DND-41 (cell line): ENCODE data around the gene SNX22.

ENCODE experiments used
- ATAC-seq: fragments of 200-7000 bp; cut with Tn5 transposase; 3 replicates; pipeline ENCODE4 v1.9.1; 2021; ENCODE audit warnings: low read depth; ENCODE audit not compliant: insufficient read depth
- DNase-seq: peaks from one replicate; pipeline ENCODE4 v3.0.0-alpha.2; 2020
- H2AFZ ChIP-seq: 2 replicates; pipeline ENCODE4 v1.6.0; 2012; ENCODE audit warnings: low read depth, low read length
- H3K27ac ChIP-seq: 2 replicates; pipeline ENCODE4 v1.5.1; 2012; ENCODE audit warnings: low read length, inconsistent platforms
- H3K27me3 ChIP-seq: fragments of 200-600 bp; sonication (generic); 2 replicates; pipeline ENCODE4 v1.6.0; 2012; ENCODE audit warnings: low read length, mild to moderate bottlenecking, inconsistent platforms; ENCODE audit not compliant: insufficient read depth, poor library complexity
- H3K36me3 ChIP-seq: 2 replicates; pipeline ENCODE4 v1.5.1; 2012; ENCODE audit warnings: low read length, inconsistent platforms; ENCODE audit not compliant: insufficient read depth
- H3K4me1 ChIP-seq: 2 replicates; pipeline ENCODE4 v1.5.1; 2012; ENCODE audit warnings: mild to moderate bottlenecking, low read length; ENCODE audit not compliant: insufficient read depth
- H3K4me2 ChIP-seq: 2 replicates; pipeline ENCODE4 v1.6.0; 2012; ENCODE audit warnings: mild to moderate bottlenecking, moderate library complexity, low read length, inconsistent platforms; ENCODE audit not compliant: insufficient read depth
- H3K4me3 ChIP-seq, 2 experiments: fragments of 200-600 bp in 1 of 2; shearing (Covaris generic) in 1 of 2; 2 replicates each; pipeline ENCODE4 v1.5.1; 2012 to 2016; ENCODE audit warnings: inconsistent platforms in 2 of 2, low read length in 2 of 2, mild to moderate bottlenecking in 2 of 2, low read depth in 1 of 2, moderate library complexity in 1 of 2
- H3K79me2 ChIP-seq: 2 replicates; pipeline ENCODE4 v1.6.0; 2012; ENCODE audit warnings: low read length, inconsistent platforms; ENCODE audit not compliant: insufficient read depth
- H3K9ac ChIP-seq: 2 replicates; pipeline ENCODE4 v1.6.0; 2012; ENCODE audit warnings: low read depth, mild to moderate bottlenecking, inconsistent platforms, low read length, moderate library complexity
- H3K9me3 ChIP-seq: 2 replicates; pipeline ENCODE4 v1.5.1; 2012; ENCODE audit warnings: low read length, moderate library complexity, mild to moderate bottlenecking, inconsistent platforms; ENCODE audit not compliant: insufficient read depth, severe bottlenecking
- H4K20me1 ChIP-seq: 2 replicates; pipeline ENCODE4 v1.6.0; 2012; ENCODE audit warnings: low read length; ENCODE audit not compliant: insufficient read depth
- EZH2 ChIP-seq: IDR thresholded peaks from 3 replicates; pipeline ENCODE4 v1.6.1; 2012; ENCODE audit warnings: borderline replicate concordance, low read depth, mild to moderate bottlenecking, moderate library complexity, low read length, inconsistent platforms; ENCODE audit not compliant: severe bottlenecking
- TF ChIP-seq, protein P1 (sequence below): IDR thresholded peaks from 2 replicates; pipeline ENCODE4 v1.5.1; 2012; ENCODE audit warnings: borderline replicate concordance, low read length, moderate library complexity, mild to moderate bottlenecking; ENCODE audit not compliant: poor library complexity, severe bottlenecking; ENCODE audit errors: extremely low read depth

Gene SNX22

DNA sequence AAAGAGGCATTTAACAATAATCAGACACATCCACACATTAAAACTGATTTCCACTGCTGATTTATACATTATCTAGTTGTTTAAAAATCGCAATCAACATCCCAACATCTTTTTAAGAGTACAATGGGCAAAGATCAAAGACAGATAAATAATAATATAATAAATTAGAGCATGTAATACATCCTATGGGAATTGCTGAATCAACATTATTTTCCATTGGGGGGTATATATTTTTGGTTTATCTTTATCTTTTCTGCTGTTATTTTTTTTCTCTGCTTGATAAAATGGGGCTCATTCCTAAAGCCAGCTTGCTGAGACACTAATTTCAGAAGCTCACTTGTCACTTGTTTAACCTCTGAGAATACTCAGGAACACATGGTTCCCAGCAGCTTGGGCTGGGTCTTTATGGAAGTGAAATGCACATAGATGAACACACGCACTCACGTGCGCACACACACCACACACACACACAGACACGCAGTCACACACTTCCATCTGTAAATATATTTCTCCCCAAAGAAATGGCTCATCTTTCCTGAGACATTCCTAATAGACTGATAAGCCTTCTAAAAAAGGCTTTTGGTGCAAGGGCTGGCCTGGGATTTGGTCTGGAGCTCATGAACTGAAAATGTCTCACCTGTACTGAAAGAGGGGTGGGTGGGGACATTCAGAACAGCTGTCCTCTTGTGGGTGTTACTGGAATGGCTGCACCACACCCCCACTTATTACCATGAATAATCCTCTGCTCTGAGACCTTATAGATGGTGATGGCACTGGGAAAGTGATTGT is 14.8 kb downstream of the SNX22 start:
- no peak overlapping the region for H2AFZ ChIP-seq
- ATAC-seq: no peak
- H3K4me2 ChIP-seq: no peak overlapping the region
- H3K4me3 ChIP-seq: no peak overlapping the region
- H3K9me3 ChIP-seq: no peaks in the 10 kb centered on the region
- TF ChIP-seq, protein P1, sequence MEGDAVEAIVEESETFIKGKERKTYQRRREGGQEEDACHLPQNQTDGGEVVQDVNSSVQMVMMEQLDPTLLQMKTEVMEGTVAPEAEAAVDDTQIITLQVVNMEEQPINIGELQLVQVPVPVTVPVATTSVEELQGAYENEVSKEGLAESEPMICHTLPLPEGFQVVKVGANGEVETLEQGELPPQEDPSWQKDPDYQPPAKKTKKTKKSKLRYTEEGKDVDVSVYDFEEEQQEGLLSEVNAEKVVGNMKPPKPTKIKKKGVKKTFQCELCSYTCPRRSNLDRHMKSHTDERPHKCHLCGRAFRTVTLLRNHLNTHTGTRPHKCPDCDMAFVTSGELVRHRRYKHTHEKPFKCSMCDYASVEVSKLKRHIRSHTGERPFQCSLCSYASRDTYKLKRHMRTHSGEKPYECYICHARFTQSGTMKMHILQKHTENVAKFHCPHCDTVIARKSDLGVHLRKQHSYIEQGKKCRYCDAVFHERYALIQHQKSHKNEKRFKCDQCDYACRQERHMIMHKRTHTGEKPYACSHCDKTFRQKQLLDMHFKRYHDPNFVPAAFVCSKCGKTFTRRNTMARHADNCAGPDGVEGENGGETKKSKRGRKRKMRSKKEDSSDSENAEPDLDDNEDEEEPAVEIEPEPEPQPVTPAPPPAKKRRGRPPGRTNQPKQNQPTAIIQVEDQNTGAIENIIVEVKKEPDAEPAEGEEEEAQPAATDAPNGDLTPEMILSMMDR: no peak
- TF ChIP-seq EZH2: no peak
- no peaks in the 10 kb centered on the region for H3K27me3 ChIP-seq
- no peaks in the 10 kb centered on the region; the same call in 1 of the 2 replicates for H4K20me1 ChIP-seq
- H3K79me2 ChIP-seq: peaks cover 17% of the 10 kb centered on the region
- no peak for DNase-seq
- H3K4me1 ChIP-seq: peaks cover 21% of the 10 kb centered on the region
- H3K27ac ChIP-seq: no peak overlapping the region
- H3K9ac ChIP-seq: no peak overlapping the region
- peaks cover 14% of the 10 kb centered on the region for H3K36me3 ChIP-seq

DNA sequence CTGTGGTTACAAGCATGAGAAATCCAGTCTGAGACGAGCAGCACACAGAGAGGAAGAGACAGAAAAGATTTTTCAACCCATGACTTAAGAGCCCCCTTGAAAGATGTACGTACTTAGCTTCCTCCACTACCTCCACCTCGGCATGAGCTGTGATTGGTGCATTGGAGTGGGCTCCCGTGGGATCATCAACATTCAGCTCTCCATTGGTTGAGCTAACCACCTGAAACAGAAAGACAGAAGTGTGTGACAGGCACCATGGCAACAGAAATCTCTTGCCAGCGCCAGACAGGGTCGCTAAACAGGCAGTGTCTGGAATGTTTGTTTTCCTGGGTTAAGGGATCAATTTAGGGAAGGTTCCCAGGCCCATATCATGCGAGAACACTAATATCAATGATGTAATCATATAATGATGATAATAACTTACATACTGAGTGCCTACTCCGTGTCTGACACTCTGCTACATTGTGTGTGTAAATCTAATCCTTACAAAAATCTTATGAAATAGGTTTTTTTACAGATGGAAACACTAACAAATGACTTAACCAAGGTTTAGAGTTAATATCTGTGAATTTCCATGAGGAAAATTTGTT is 28.8 kb downstream of the SNX22 start:
- ATAC-seq (no peak), DNase-seq (no peak)
- Histone ChIP-seq H3K36me3 (peaks cover 28% of the 10 kb centered on the region), H3K9me3 (no peaks in the 10 kb centered on the region), H3K27me3 (no peaks in the 10 kb centered on the region), H3K4me3 (no peak overlapping the region), H2AFZ (no peak overlapping the region), H3K79me2 (no peaks in the 10 kb centered on the region), H3K9ac (no peak overlapping the region), H3K4me1 (no peaks in the 10 kb centered on the region), H4K20me1 (no peaks in the 10 kb centered on the region), H3K4me2 (no peak overlapping the region), H3K27ac (no peak overlapping the region)
- TF ChIP-seq EZH2: no peak
- TF ChIP-seq, protein P1: no peak

DNA sequence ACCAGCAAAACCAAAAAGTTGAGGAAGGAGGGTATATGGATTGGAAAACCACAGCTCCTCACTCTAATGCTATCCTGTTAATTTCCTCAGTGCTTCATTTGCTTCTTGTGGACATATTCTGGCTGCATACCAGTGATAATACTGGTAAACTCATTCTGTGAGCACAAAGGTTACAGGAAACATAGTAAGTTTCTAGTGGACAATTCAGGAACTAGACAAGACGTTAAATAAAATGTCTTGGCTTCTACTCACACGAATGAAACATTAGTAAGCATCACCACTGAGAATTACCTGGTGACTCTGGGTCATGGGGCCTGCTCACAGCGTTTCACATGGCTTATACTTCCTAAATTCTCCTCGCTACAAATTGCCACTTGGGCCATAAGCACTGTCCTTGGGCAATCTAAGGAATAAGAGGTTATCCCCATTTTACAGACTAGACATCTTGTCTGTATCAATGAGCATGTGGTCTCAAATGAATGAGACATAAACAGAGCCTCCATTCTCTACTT is 31.4 kb downstream of the SNX22 start:
- Histone ChIP-seq H3K9me3 (no peaks in the 10 kb centered on the region), H3K79me2 (no peaks in the 10 kb centered on the region), H3K9ac (no peak overlapping the region), H3K4me3 (no peak overlapping the region), H2AFZ (no peak overlapping the region), H3K4me2 (no peak overlapping the region), H3K27me3 (no peaks in the 10 kb centered on the region), H3K36me3 (peaks cover 27% of the 10 kb centered on the region), H3K27ac (no peak overlapping the region), H3K4me1 (no peaks in the 10 kb centered on the region), H4K20me1 (no peaks in the 10 kb centered on the region)
- ATAC-seq: no peak
- no peak for TF ChIP-seq EZH2
- no peak for DNase-seq
